SK-N-SH (cell line): ENCODE data around the gene AJM1. TPM values are rescaled to one million over a fixed set of nuclear protein-coding genes. Genes with fewer than 3 reads are reported as not detected.
"Not testable (repeated sequence)": the region's sequence is repeated elsewhere in the genome, so short reads cannot be mapped to it uniquely, and the experiment has no call there.

ENCODE experiments used
- CTCF ChIA-PET: fragments of 300-600, 350-600 bp; formaldehyde crosslinking; extraction: SDS; loops from one replicate; lab custom pipeline; 2021; lab: Yijun Ruan, JAX
- POLR2A ChIA-PET: fragments of 350-600 bp; sonication (Branson Sonifier 250); formaldehyde crosslinking; extraction: SDS; loops from one replicate; lab custom pipeline; 2020; ENCODE audit warnings: antibody characterized with exemption, inconsistent platforms; lab: Yijun Ruan, JAX
- DNase-seq: peaks from one replicate; pipeline ENCODE4 v3.0.0; 2012
- H2AFZ ChIP-seq: fragments of 200-600 bp; sonication (generic); 2 replicates; pipeline ENCODE4 v1.8.1; 2016; ENCODE audit warnings: antibody characterized with exemption, mild to moderate bottlenecking, low read depth
- H3F3A ChIP-seq: fragments of 200-600 bp; sonication (generic); replicated peaks from 2 replicates; pipeline ENCODE3; 2016; ENCODE audit warnings: antibody characterized with exemption, mild to moderate bottlenecking; ENCODE audit not compliant: insufficient read depth
- H3K27ac ChIP-seq, 2 experiments: fragments of 200-500 bp in 1 of 2; fragments of 200-600 bp in 1 of 2; sonication (Bioruptor generic) in 1 of 2; sonication (generic), shearing (Covaris generic) in 1 of 2; 2 replicates each; pipeline versions ENCODE4 v1.5.1 to v1.6.1; 2014 to 2016; ENCODE audit warnings: low read depth in 2 of 2, inconsistent platforms in 1 of 2, low read length in 1 of 2, mild to moderate bottlenecking in 1 of 2, mixed read lengths in 1 of 2
- H3K27me3 ChIP-seq: fragments of 200-600 bp; sonication (generic), shearing (Covaris generic); 2 replicates; pipeline ENCODE4 v1.6.1; 2016; ENCODE audit warnings: mixed run types; ENCODE audit not compliant: insufficient read depth
- H3K36me3 ChIP-seq, 2 experiments: fragments of 200-500 bp in 1 of 2; fragments of 200-600 bp in 1 of 2; sonication (Bioruptor generic) in 1 of 2; sonication (generic) in 1 of 2; replicated peaks in 1 of 2; 2 replicates each; pipeline versions ENCODE3 to v1.5.1; 2014 to 2016; ENCODE audit warnings: low read length in 1 of 2, mild to moderate bottlenecking in 1 of 2; ENCODE audit not compliant: insufficient read depth in 2 of 2, control insufficient read depth in 1 of 2
- H3K4me1 ChIP-seq, 2 experiments: fragments of 200-500 bp in 1 of 2; fragments of 200-600 bp in 1 of 2; sonication (Bioruptor generic) in 1 of 2; sonication (generic), shearing (Covaris generic) in 1 of 2; 2 replicates each; pipeline versions ENCODE4 v1.5.1 to v1.6.1; 2014 to 2016; ENCODE audit warnings: low read depth in 1 of 2, low read length in 1 of 2, mixed run types in 1 of 2; ENCODE audit not compliant: insufficient read depth in 2 of 2, control insufficient read depth in 1 of 2
- H3K4me2 ChIP-seq: fragments of 200-600 bp; sonication (generic), shearing (Covaris generic); 2 replicates; pipeline ENCODE4 v1.6.1; 2017; ENCODE audit warnings: mixed run types
- H3K4me3 ChIP-seq, 2 experiments: fragments of 200-500 bp in 1 of 2; fragments of 200-600 bp in 1 of 2; sonication (Bioruptor generic) in 1 of 2; sonication (generic), shearing (Covaris generic) in 1 of 2; 2 replicates each; pipeline versions ENCODE4 v1.5.1 to v1.8.1; 2014 to 2016; ENCODE audit warnings: low read depth in 2 of 2, inconsistent platforms in 1 of 2, low read length in 1 of 2, mild to moderate bottlenecking in 1 of 2, mixed read lengths in 1 of 2, moderate library complexity in 1 of 2
- H3K79me2 ChIP-seq: fragments of 200-600 bp; sonication (generic); 2 replicates; pipeline ENCODE4 v1.8.1; 2017; ENCODE audit warnings: mild to moderate bottlenecking; ENCODE audit not compliant: insufficient read depth
- H3K9ac ChIP-seq: fragments of 200-600 bp; sonication (generic); 2 replicates; pipeline ENCODE4 v1.6.1; 2017; ENCODE audit warnings: mixed run types
- H3K9me2 ChIP-seq: fragments of 200-600 bp; sonication (generic); 2 replicates; pipeline ENCODE4 v1.6.1; 2017; ENCODE audit warnings: mixed run types
- H3K9me3 ChIP-seq: fragments of 200-600 bp; sonication (generic); 2 replicates; pipeline ENCODE4 v1.6.1; 2017; ENCODE audit warnings: mixed run types, mild to moderate bottlenecking, moderate library complexity
- H4K20me1 ChIP-seq: fragments of 200-600 bp; sonication (generic); 2 replicates; pipeline ENCODE4 v1.6.1; 2017; ENCODE audit warnings: mild to moderate bottlenecking, mixed run types; ENCODE audit not compliant: insufficient read depth
- CHD2 ChIP-seq: fragments of 150-350 bp; IDR thresholded peaks from 2 replicates; pipeline ENCODE4 v1.6.1; 2018; ENCODE audit warnings: low read length; ENCODE audit not compliant: partially characterized antibody
- EZH2phosphoT487 ChIP-seq: fragments of 200-600 bp; sonication (generic); IDR thresholded peaks from 2 replicates; pipeline ENCODE4 v1.6.1; 2017; ENCODE audit warnings: low read depth, mixed run types, mild to moderate bottlenecking, antibody characterized with exemption, moderate library complexity, borderline replicate concordance
- FOSL2 ChIP-seq: IDR thresholded peaks from 2 replicates; pipeline ENCODE4 v1.4.0; 2012; ENCODE audit warnings: low read depth, mild to moderate bottlenecking, moderate library complexity, borderline replicate concordance
- GABPA ChIP-seq: IDR thresholded peaks from 2 replicates; pipeline ENCODE4 v1.4.0; 2012; ENCODE audit warnings: low read depth, mild to moderate bottlenecking
- NRF1 ChIP-seq: IDR thresholded peaks from 2 replicates; pipeline ENCODE4 v1.6.1; 2012; ENCODE audit warnings: low read depth, mild to moderate bottlenecking, low read length
- RAD21 ChIP-seq: IDR thresholded peaks from 2 replicates; pipeline ENCODE4 v1.6.1; 2012; ENCODE audit warnings: mild to moderate bottlenecking, low read length
- RCOR1 ChIP-seq: fragments of 150-350 bp; IDR thresholded peaks from 2 replicates; pipeline ENCODE4 v1.6.1; 2017; ENCODE audit warnings: antibody characterized with exemption, low read length
- RFX5 ChIP-seq: IDR thresholded peaks from 2 replicates; pipeline ENCODE4 v1.6.1; 2012; ENCODE audit warnings: mild to moderate bottlenecking, improper control_type of control experiment, low read length
- SIN3A ChIP-seq: IDR thresholded peaks from 2 replicates; pipeline ENCODE4 v1.6.1; 2012; ENCODE audit warnings: low read depth, mild to moderate bottlenecking, low read length, moderate library complexity, borderline replicate concordance
- TAF1 ChIP-seq: IDR thresholded peaks from 2 replicates; pipeline ENCODE4 v1.6.1; 2012; ENCODE audit warnings: low read depth, mild to moderate bottlenecking, low read length, moderate library complexity, borderline replicate concordance
- TCF12 ChIP-seq: IDR thresholded peaks from 2 replicates; pipeline ENCODE4 v1.4.0; 2012
- WGBS: methylation state at CpG from one replicate; pipeline ENCODE4 v1.1.6; 2017; ENCODE audit warnings: low lambda C conversion rate; 5-methylcytosine and 5-hydroxymethylcytosine counted together
- polyA plus RNA-seq, 3 experiments: library from polyadenylated mRNA; depleted of rRNA; stranded (reverse); fragments of >200 nt; gene quantifications; 2 replicates each; pipeline ENCODE4 v1.2.3, GENCODE V29; 2012
- TF ChIP-seq, protein P1 (sequence below): IDR thresholded peaks from 2 replicates; pipeline ENCODE4 v1.4.0; 2012; ENCODE audit warnings: low read depth, borderline replicate concordance
- TF ChIP-seq, protein P2 (sequence below): IDR thresholded peaks from 2 replicates; pipeline ENCODE4; 2012

AJM1 gene
- polyA plus RNA-seq, 1 of the 3 experiments (the other 2 are of a cell fraction): 2.4 TPM

DNA sequence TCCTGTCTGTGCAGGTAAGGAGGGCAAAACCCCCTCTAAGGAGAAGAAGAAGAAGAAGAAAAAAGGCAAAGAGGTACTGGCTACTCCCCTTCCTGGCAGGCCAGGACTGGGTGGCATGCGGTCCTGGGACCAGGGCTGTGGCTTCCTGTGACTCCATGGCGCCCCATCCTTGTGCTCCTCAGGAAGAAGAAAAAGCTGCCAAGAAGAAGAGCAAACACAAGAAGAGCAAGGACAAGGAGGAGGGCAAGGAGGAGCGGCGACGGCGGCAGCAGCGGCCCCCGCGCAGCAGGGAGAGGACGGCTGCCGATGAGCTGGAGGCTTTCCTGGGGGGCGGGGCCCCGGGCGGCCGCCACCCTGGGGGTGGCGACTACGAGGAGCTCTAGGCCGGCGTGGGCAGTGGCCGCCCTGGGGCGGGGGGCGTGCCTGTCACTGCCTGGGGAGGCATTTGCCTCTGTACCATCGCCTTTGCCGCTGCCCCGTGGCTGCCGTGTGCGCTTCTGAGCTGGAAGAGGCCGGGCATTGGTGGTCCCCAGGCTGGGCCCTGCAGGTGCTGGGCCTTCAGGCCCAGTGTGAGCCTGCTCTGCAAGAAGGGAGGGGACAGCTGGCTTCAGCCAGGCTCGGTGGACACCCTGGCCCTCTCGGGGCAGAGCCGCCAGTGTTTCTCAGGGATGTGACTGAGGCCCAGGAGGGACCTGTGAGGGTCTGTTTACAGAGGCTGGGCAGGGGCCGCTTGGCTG is 2.0 kb upstream of the AJM1 start:
- Histone ChIP-seq H4K20me1 (peaks cover 10% of the 10 kb centered on the region; the same call in 1 of the 2 replicates), H3K27me3 (no peaks in the 10 kb centered on the region), H3K9me2 (no peaks in the 10 kb centered on the region), H3K9ac (no peak overlapping the region), H3K36me3 (peaks cover 0 to 17% of the 10 kb centered on the region in 2 experiments), H3K4me1 (peaks cover 24 to 29% of the 10 kb centered on the region in 2 experiments; a peak in 2 of 4 replicates), H3F3A (peaks cover 19% of the 10 kb centered on the region), H2AFZ (no peak overlapping the region), H3K79me2 (no peaks in the 10 kb centered on the region), H3K4me2 (no peak overlapping the region), H3K4me3 (no peak overlapping the region), H3K9me3 (no peaks in the 10 kb centered on the region), H3K27ac (peak overlapping the region in 1 of 2 experiments; percentile 11; a peak in 1 of 4 replicates)
- ChIA-PET POLR2A (interaction anchor here (0.9 to 2.1 kb wide), 3 partner anchors 11 to 40 kb away, joined by 4 to 10 read pairs (median 6); partner anchors contain the start of gene RABL6), CTCF (interaction anchor here (3.6 to 4.7 kb wide), 2 partner anchors 9 to 48 kb away, joined by 36 read pairs; partner anchors contain the start of gene TMEM141)
- peak; percentile 63 for DNase-seq
- TF ChIP-seq RCOR1 (no peak), RAD21 (no peak)
- WGBS: 75% methylated on average over 16 of the region's 32 CpGs

DNA sequence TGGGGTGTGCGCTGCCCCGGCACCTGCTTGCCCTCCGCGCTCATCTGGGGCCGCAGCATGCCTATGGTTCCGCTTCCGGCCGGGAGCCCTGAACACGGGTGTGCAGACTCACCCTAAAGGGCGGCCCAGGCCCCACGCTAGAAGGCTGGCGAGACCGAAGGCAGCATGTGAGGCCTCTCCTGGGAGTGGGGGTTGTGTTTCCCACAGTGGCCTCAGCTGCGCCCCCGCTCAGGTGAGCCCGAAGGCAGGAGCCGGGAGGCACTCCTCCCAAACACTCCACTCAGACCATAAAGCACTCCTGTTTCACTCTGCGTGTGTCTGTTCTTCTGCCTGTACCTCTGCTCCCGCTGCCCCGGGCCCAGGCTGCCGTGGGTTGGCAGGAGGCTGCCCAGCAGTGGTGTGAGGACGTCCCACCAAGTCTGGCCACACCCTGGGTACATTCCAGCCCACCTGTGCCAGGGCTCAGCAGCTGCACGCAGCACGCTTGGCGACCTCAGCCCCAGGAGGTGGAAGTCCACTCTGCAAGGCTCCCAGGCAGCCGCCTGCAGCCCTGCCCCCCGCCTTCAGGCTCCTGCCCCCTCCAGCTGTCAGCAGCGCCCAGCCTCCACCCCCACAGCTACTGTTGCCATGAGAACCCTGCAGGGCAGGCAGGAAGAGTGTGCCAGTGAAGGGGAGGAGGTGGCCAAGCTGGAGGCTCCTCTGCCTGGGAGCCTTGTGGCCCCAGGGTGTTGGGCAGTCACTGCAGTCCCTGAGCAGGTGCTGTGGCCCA is 1.2 kb upstream of the AJM1 start:
- H2AFZ ChIP-seq: no peak overlapping the region
- peaks cover 19% of the 10 kb centered on the region for H3F3A ChIP-seq
- H3K4me1 ChIP-seq: peaks cover 24 to 29% of the 10 kb centered on the region in 2 experiments; a peak in 2 of 4 replicates
- H4K20me1 ChIP-seq: peaks cover 10% of the 10 kb centered on the region; the same call in 1 of the 2 replicates
- no peaks in the 10 kb centered on the region for H3K79me2 ChIP-seq
- CTCF ChIA-PET: interaction anchor here (1.2 to 4.7 kb wide), 5 partner anchors 10 to 193 kb away, joined by 4 to 36 read pairs (median 30); partner anchors contain the start of genes RABL6 and TMEM141
- no peaks in the 10 kb centered on the region for H3K9me3 ChIP-seq
- DNase-seq: peak; percentile 59
- H3K36me3 ChIP-seq: peaks cover 0 to 15% of the 10 kb centered on the region in 2 experiments
- H3K27ac ChIP-seq: peak overlapping the region in 1 of 2 experiments; percentile 76; a peak in 2 of 4 replicates
- no peaks in the 10 kb centered on the region for H3K9me2 ChIP-seq
- no peaks in the 10 kb centered on the region for H3K27me3 ChIP-seq
- peak overlapping the region; percentile 97; the same call in 1 of the 2 replicates for H3K4me2 ChIP-seq
- 46% methylated on average over 12 of the region's 28 CpGs for WGBS
- H3K4me3 ChIP-seq: no peak overlapping the region
- no peak overlapping the region for H3K9ac ChIP-seq
- TF ChIP-seq RFX5 (no peak), EZH2phosphoT487 (no peak), TCF12 (0 out of 2 replicates have a peak, but pooled peaks have one; percentile 23), FOSL2 (no peak), CHD2 (peak; percentile 52), NRF1 (no peak), GABPA (no peak), TAF1 (no peak), SIN3A (0 out of 2 replicates have a peak, but pooled peaks have one; percentile 69)
- TF ChIP-seq, protein P1, sequence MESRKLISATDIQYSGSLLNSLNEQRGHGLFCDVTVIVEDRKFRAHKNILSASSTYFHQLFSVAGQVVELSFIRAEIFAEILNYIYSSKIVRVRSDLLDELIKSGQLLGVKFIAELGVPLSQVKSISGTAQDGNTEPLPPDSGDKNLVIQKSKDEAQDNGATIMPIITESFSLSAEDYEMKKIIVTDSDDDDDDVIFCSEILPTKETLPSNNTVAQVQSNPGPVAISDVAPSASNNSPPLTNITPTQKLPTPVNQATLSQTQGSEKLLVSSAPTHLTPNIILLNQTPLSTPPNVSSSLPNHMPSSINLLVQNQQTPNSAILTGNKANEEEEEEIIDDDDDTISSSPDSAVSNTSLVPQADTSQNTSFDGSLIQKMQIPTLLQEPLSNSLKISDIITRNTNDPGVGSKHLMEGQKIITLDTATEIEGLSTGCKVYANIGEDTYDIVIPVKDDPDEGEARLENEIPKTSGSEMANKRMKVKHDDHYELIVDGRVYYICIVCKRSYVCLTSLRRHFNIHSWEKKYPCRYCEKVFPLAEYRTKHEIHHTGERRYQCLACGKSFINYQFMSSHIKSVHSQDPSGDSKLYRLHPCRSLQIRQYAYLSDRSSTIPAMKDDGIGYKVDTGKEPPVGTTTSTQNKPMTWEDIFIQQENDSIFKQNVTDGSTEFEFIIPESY: no peak
- TF ChIP-seq, protein P2, sequence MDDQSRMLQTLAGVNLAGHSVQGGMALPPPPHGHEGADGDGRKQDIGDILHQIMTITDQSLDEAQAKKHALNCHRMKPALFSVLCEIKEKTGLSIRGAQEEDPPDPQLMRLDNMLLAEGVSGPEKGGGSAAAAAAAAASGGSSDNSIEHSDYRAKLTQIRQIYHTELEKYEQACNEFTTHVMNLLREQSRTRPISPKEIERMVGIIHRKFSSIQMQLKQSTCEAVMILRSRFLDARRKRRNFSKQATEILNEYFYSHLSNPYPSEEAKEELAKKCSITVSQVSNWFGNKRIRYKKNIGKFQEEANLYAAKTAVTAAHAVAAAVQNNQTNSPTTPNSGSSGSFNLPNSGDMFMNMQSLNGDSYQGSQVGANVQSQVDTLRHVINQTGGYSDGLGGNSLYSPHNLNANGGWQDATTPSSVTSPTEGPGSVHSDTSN: peak; percentile 49
- POLR2A ChIA-PET: interaction anchor here (0.9 to 2.1 kb wide), 3 partner anchors 12 to 41 kb away, joined by 4 to 10 read pairs (median 6); partner anchors contain the start of gene RABL6

DNA sequence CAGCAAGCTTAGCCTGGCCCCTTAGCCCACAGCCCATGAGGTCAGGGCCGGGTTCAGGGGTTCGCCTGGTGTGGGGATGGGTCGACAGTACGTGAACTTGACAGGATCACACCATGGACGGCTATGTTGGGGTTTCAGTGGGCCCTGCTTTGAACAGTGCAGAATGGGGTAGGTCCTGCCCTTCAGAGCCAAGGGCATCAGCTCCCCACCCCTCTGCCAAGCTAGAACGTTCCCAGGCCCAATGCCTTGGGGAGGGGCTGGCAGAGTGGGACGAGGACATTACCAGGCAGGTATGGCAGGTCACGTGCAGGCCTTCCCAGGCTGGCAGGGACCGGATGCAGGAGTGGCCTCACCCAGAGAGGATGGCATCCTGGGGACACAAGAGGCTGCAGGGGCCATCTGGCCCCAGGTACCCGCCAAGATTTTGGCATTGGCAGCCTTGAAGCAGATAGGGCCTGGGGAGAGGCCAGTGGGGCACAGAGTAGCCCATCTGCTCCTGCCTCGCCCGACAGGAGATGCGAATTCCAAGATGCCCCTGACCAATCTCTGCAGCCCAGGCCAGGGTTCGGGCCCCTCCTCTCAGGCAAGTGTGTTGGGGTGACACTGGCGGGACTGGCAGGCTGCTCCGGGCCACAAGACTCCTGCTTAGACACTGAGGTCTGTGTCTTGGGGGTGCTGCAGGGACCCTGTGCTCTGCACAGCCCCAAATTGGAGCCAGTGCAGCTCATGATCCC is 465 bp upstream of the AJM1 start:
- peaks cover 24 to 29% of the 10 kb centered on the region in 2 experiments; a peak in 2 of 4 replicates for H3K4me1 ChIP-seq
- H3K9me3 ChIP-seq, H3K9me2 ChIP-seq, H3K27me3 ChIP-seq, H3K79me2 ChIP-seq, H2AFZ ChIP-seq, DNase-seq, H3K9ac ChIP-seq: not testable (repeated sequence)
- peak overlapping the region; percentile 97 for H3K4me2 ChIP-seq
- ChIA-PET POLR2A (interaction anchor here (1.4 to 2.1 kb wide), 3 partner anchors 13 to 35 kb away, joined by 4 to 10 read pairs (median 4); partner anchors contain the start of gene RABL6), CTCF (interaction anchor here (0.6 to 4.7 kb wide), 26 partner anchors 10 to 264 kb away, joined by 3 to 36 read pairs (median 4); partner anchors contain the start of genes LCN8, RABL6 and TMEM141)
- H3K4me3 ChIP-seq: peak overlapping the region; percentile 66 to 85
- peak overlapping the region in 1 of 2 experiments; percentile 76; a peak in 2 of 4 replicates for H3K27ac ChIP-seq
- 7% methylated on average over 3 of the region's 16 CpGs for WGBS
- H4K20me1 ChIP-seq: peaks cover 10% of the 10 kb centered on the region; the same call in 1 of the 2 replicates
- peaks cover 0 to 15% of the 10 kb centered on the region in 2 experiments for H3K36me3 ChIP-seq
- H3F3A ChIP-seq: peaks cover 19% of the 10 kb centered on the region
